ENCODE data around the gene SPEF1. TPM values are rescaled to one million over a fixed set of nuclear protein-coding genes. Genes with fewer than 3 reads are reported as not detected.

SPEF1 gene
- total RNA-seq, 1 donor from 2014 or later, result 0.12 TPM

- intact Hi-C loops (cut with micrococcal nuclease), result no loop called here
Measured at GRCh38 chr20:3734111-3734843, 47.0 kb downstream of the SPEF1 start.

DNA sequence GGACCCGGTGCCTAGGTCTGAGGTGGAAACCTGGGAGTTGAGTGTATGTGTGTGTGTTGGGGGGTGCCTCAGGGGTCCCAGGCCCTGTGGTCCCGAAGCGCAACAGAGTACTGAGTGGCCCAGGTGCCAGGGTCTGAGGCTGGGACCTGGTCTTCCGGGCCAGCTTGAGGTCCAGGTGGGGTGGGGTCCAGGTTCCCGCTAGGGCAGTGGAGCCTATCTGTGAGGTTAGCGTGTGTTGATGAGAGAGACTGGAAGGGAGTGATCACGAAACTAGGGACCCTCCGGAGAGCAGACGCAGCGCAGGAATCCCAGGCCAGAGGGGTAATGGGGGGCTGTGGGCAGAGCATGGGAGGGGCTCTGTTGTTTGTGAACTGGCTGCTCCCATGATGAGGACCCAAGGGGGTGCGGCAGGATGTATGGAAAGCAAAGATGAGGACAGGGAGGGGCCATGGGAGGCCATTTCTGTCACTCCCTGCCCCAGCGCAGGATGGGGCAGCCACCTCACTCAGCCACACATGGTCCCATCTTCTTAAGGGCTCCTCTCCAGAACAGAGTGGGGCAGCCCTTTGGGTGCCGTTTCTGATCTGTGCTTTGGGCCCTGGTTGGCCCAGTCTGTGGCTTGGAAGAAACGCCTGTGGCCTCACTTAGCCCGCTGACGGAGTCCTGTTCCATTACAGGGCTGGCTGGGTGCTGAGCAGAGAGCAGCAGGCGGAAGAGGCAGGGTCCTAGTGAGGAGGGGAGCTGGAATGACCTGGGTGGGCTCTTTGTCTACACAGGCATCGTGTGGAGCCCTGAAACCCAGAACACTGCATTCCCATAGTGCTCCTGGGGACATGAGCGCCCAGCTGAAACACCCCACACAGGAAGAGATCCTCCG lies 47.9 kb downstream of the SPEF1 start:
- intact Hi-C loops (cut with micrococcal nuclease), result no loop called here

- intact Hi-C loops (cut with micrococcal nuclease), result no loop called here
Measured at GRCh38 chr20:3732327-3733118, 48.7 kb downstream of the SPEF1 start, which contains the start of gene HSPA12B. Gene HSPA12B (plus strand): TSS chr20:3732685. CDS start chr20:3738675, 5,990 bp downstream.

DNA sequence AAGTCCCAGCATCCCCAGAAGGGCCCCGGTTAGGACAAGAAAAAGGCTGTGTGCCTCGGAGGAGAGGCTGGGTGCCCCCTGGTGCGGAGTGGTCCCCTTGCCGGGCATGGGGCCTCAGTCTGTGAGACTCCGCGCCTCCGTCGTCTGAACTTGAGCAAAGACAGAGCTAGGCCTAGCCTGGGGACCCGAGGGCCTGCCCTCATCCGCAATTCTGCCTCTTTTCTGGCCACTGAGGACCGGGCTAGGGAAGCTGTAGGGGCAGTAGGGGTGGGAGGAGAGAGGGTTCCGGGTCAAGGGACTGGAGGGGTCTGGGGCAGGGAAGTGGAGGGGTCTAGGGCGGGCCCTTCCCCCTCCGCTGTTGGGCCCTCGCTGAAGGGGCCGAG lies 49.3 kb downstream of the SPEF1 start:
- intact Hi-C loops (cut with micrococcal nuclease), result no loop called here

DNA sequence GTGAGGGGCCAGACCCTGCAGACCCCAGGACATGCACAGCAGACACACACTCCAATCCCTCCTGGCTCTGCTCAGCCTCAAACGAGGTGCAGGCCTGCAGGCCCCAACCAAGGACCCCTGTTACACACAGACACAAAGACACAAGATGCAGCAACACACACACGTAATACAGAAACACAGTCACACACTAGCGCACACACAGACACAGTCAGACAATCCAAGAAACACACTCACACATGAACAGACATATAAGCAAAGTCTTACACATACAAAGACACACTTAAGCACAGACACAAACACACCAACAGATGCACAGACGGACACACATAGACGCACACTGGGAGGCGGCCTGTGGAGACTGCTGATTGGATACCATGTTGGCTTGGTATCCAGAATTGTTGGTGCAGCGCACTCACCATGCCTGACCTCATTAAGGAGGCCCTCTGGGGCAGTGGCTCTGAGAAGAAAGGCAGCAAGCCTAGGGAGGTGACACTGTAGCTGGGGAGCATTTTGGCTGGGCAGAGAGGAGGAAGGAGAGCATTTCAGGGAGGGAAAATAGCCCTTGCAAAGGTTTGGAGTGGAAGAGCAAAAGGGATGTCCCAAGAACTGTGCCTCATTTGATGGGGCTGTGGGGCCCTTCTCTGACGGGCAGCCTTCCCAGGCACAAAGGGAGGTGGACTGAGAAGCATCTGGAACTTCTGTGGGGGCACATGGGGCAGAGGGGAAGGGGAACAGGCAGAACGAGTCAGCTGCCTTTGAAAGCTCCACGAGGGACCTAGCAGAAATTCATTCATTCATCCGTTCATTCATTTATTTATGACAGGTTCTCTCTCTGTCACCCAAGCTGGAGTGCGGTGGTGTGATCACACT lies 50.2 kb downstream of the SPEF1 start:
- intact Hi-C loops (cut with micrococcal nuclease), result no loop called here

DNA sequence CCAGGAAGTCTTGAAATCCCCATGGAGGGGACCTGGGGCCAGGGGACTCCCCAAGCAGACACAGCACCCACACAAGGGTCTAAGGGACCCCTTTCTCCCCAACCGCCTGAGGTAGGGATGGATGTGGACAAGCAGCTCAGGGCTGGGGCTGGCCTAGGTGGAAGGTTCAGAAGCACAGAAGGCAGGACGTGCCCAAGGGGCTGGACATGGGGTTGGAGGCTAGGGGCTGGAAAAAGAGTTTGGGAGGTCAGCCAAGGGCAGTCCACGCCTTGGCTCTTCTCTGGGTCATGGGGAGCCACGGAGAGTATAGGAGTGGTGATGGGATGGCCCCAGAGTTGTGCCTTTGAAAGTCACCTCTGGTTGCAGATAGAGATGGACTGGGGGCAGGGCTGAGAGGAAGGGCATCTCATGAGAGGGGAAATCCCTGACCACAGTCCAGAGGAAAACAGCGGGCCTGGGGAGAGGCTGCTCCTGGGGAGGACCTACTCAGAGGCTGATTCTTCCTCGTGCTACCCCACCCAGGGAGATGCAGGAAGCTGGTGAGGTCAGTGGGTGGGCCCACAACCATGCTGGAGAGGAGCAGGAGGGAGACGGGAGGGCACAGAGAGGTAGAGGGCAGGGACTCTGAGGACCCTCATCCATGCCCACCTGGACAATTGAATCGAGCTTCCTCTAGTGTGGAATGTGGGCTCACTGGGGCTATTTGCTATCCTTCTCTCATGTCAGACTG lies 51.3 kb downstream of the SPEF1 start:
- intact Hi-C loops (cut with micrococcal nuclease), result no loop called here

DNA sequence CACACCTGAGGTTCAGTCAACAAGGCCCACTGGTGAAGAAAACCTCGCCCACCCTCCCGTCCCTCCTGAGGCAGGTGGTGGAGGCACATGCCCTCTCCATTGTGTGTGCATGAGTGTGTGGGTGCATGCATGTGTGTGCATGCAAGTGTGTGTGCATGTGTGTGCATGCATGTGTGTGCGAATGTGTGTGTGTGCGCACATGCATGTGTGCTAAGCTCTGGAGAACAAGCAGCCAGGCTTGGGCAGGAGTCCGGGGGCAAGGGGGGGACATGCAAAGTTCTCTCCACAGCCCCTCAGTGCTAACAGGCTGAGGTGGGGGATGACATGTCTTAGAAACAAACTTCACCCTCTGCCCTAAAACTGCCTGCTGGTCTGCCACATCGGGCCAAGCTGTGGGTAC lies 51.9 kb downstream of the SPEF1 start:
- intact Hi-C loops (cut with micrococcal nuclease), result no loop called here

GRCh38 chr20:3728876-3729275 lies 52.4 kb downstream of the SPEF1 start:
- intact Hi-C loops (cut with micrococcal nuclease), result no loop called here

DNA sequence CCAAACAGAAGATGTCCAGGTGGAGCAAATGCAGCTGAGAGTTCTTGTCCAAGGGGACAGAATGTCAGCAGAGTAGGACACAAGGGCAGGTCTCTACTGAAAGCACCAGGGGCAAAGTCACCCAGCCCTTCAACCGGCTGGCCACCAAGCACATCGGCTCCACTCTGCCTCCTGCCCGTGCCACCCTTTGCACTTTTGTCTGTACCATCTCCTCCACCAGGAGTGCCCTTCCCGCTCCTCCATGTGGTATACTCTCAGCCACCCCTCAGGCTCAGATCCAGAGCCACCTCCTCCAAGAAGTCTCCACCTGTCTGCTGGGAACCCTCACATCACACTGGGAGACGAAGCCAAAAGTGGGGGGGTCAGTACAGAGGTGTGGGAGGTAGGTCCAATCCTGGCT lies 52.9 kb downstream of the SPEF1 start:
- intact Hi-C loops (cut with micrococcal nuclease), result no loop called here

Other genes with a start within 250 kb of the SPEF1 start
- not detected in 2 replicates for gene GFRA4, start 118.0 kb downstream of the SPEF1 start, total RNA-seq
- gene ADAM33, start 99.4 kb downstream of the SPEF1 start, total RNA-seq, result not detected in 2 replicates
- gene SIGLEC1, start 68.8 kb downstream of the SPEF1 start, total RNA-seq, result not detected in 2 replicates
- gene HSPA12B, start 48.8 kb downstream of the SPEF1 start, total RNA-seq, result not detected in 2 replicates
- 22.7 and 24.9 TPM in 2 replicates for gene ADISSP, start 13.7 kb downstream of the SPEF1 start, total RNA-seq
- 73.1 and 78.4 TPM in 2 replicates for gene CENPB, start 5.3 kb upstream of the SPEF1 start, total RNA-seq
- gene CDC25B, start 14.9 kb upstream of the SPEF1 start, total RNA-seq, result 290 and 296 TPM in 2 replicates
- 15.7 and 17.3 TPM in 2 replicates for gene AP5S1, start 39.1 kb upstream of the SPEF1 start, total RNA-seq
- gene MAVS, start 65.4 kb upstream of the SPEF1 start, total RNA-seq, result 43.1 and 44.0 TPM in 2 replicates
- 52.2 and 59.1 TPM in 2 replicates for gene PANK2, start 107.9 kb upstream of the SPEF1 start, total RNA-seq
- 16.3 and 17.2 TPM in 2 replicates for gene RNF24, start 234.1 kb upstream of the SPEF1 start, total RNA-seq